Body of pancreas (tissue), 4 donors: ENCODE data around the gene PRRG4.

Experiments
- POLR2A ChIP-seq, 3 donors: fragments of 450-650 bp; IDR thresholded peaks; one replicate each; pipeline ENCODE4 v1.6.1; 2016; ENCODE audit warnings: antibody characterized with exemption in 3 of 3, mild to moderate bottlenecking in 2 of 3
- TF ChIP-seq, protein P1 (sequence below), 7 experiments: fragments of 450-650 bp in 4 of 7; fragments of 200-600 bp in 3 of 7; sonication (generic) in 3 of 7; IDR thresholded peaks; one replicate each; pipeline ENCODE4 v1.5.1; 2016 to 2019; ENCODE audit warnings: antibody characterized with exemption in 7 of 7

DNA sequence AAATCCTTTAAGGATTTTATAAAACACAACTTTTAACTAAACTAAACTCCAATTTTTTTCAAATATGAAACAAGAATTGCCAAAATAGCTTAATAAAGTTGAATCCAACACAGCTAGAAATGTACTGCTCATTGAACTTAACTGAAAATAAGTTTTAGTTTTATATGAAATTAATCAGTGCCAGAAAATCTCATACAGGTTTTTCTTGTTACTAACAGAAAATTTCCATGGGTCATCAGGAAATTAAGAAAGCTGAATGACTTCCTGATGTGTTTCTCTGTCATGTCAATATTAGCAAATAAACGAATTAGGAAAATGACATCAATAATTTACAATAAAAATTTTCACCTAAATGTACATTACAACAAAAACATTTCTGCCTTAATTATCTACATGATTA, 38.8 kb upstream of the PRRG4 start:
- TF ChIP-seq, protein P1, sequence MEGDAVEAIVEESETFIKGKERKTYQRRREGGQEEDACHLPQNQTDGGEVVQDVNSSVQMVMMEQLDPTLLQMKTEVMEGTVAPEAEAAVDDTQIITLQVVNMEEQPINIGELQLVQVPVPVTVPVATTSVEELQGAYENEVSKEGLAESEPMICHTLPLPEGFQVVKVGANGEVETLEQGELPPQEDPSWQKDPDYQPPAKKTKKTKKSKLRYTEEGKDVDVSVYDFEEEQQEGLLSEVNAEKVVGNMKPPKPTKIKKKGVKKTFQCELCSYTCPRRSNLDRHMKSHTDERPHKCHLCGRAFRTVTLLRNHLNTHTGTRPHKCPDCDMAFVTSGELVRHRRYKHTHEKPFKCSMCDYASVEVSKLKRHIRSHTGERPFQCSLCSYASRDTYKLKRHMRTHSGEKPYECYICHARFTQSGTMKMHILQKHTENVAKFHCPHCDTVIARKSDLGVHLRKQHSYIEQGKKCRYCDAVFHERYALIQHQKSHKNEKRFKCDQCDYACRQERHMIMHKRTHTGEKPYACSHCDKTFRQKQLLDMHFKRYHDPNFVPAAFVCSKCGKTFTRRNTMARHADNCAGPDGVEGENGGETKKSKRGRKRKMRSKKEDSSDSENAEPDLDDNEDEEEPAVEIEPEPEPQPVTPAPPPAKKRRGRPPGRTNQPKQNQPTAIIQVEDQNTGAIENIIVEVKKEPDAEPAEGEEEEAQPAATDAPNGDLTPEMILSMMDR (IDR thresholded peaks at IDR 0.05): no peak
- no peak for TF ChIP-seq POLR2A (IDR thresholded peaks at IDR 0.05)
